A549 (cell line): Measurements from ENCODE around the gene PRKCZ. TPM values are rescaled to one million over a fixed set of nuclear protein-coding genes. Genes with fewer than 3 reads are reported as not detected.

Experiments
- ATAC-seq, 2 experiments: fragments of 200-7000 bp in 1 of 2; fragments of >200 bp in 1 of 2; cut with Nextera tagmentation in 1 of 2; cut with Tn5 transposase in 1 of 2; 3 replicates each; pipeline versions ENCODE4 v1.8.0 to v1.9.1; 2018 to 2020; ENCODE audit warnings: mild to moderate bottlenecking in 1 of 2, moderate library complexity in 1 of 2
- CTCF ChIA-PET: fragments of 300-600 bp; sonication (Branson Sonifier 250); formaldehyde crosslinking; extraction: SDS; loops from one replicate; lab custom pipeline; 2021; ENCODE audit warnings: antibody characterized with exemption, inconsistent platforms; lab: Yijun Ruan, JAX
- POLR2A ChIA-PET: fragments of 350-600 bp; formaldehyde crosslinking; extraction: SDS; loops from one replicate; lab custom pipeline; 2021; ENCODE audit warnings: antibody characterized with exemption, inconsistent platforms; lab: Yijun Ruan, JAX
- DNase-seq, 2 experiments: peaks; one replicate each; pipeline versions ENCODE4 v3.0.0 to v3.0.0-alpha.2; 2011 to 2016; ENCODE audit warnings: low read depth in 1 of 2, low spot score in 1 of 2
- FAIRE-seq: peaks from 2 replicates; lab custom pipeline; 2011; peaks lifted over from hg19 to GRCh38; lab: Jason Lieb, UNC
- H3K27ac ChIP-seq, 2 experiments: fragments of >200 bp; sonication (Bioruptor Twin); formaldehyde crosslinking; 3 replicates each; pipeline ENCODE4 v1.5.1; 2016 to 2017
- H3K4me1 ChIP-seq: fragments of >200 bp; sonication (Bioruptor Twin); formaldehyde crosslinking; 3 replicates; pipeline ENCODE4 v1.6.1; 2016
- H3K4me2 ChIP-seq: fragments of >200 bp; sonication (Bioruptor Twin); formaldehyde crosslinking; 3 replicates; pipeline ENCODE4 v1.6.1; 2016
- H3K4me3 ChIP-seq: fragments of >200 bp; sonication (Bioruptor Twin); formaldehyde crosslinking; 3 replicates; pipeline ENCODE4 v1.5.1; 2016
- H3K9me3 ChIP-seq: fragments of >200 bp; sonication (Bioruptor Twin); formaldehyde crosslinking; 3 replicates; pipeline ENCODE4 v1.6.1; 2016
- BCL3 ChIP-seq: fragments of >200 bp; sonication (Bioruptor Twin); formaldehyde crosslinking; IDR thresholded peaks from 3 replicates; pipeline ENCODE4 v1.6.1; 2016
- BHLHE40 ChIP-seq: IDR thresholded peaks from 2 replicates; pipeline ENCODE4 v1.6.1; 2012; ENCODE audit warnings: low read depth, low read length, inconsistent platforms
- CHD2 ChIP-seq: fragments of 150-350 bp; IDR thresholded peaks from 2 replicates; pipeline ENCODE4 v1.6.1; 2014; ENCODE audit warnings: low read length; ENCODE audit not compliant: partially characterized antibody
- E2F6 ChIP-seq: IDR thresholded peaks from 2 replicates; pipeline ENCODE4 v1.6.1; 2012; ENCODE audit warnings: low read depth, borderline replicate concordance
- EHMT2 ChIP-seq: fragments of 200-600 bp; sonication (generic); IDR thresholded peaks from 2 replicates; pipeline ENCODE4 v1.6.1; 2016; ENCODE audit warnings: antibody characterized with exemption, low read depth, mild to moderate bottlenecking, moderate library complexity
- ESRRA ChIP-seq: fragments of 150-350 bp; IDR thresholded peaks from 2 replicates; pipeline ENCODE4 v1.6.1; 2014; ENCODE audit warnings: mild to moderate bottlenecking, low read length, borderline replicate concordance
- FOSB ChIP-seq: fragments of 250-450 bp; sonication (Bioruptor Pico); IDR thresholded peaks from 2 replicates; pipeline ENCODE4 v1.5.0; 2020; ENCODE audit warnings: mild to moderate bottlenecking, moderate library complexity
- HDAC2 ChIP-seq: fragments of 200-600 bp; sonication (generic); IDR thresholded peaks from 2 replicates; pipeline ENCODE4 v1.6.1; 2016
- HMGXB4 ChIP-seq: fragments of 250-450 bp; sonication (Bioruptor Pico); IDR thresholded peaks from 2 replicates; pipeline ENCODE4 v1.5.0; 2021; ENCODE audit warnings: mild to moderate bottlenecking, moderate library complexity, borderline replicate concordance
- HOXA7 ChIP-seq: fragments of 250-450 bp; sonication (Bioruptor Pico); IDR thresholded peaks from 2 replicates; pipeline ENCODE4 v1.5.0; 2020; ENCODE audit warnings: mild to moderate bottlenecking, moderate library complexity
- HOXB5 ChIP-seq: fragments of 250-450 bp; sonication (Bioruptor Pico); IDR thresholded peaks from 2 replicates; pipeline ENCODE4 v1.5.0; 2020; ENCODE audit warnings: mild to moderate bottlenecking, moderate library complexity
- JUN ChIP-seq, 2 experiments: fragments of >200 bp; sonication (Bioruptor Twin); formaldehyde crosslinking; IDR thresholded peaks; 2 replicates in 1 of 2; 3 replicates in 1 of 2; pipeline ENCODE4 v1.6.1; 2016 to 2017
- KDM1A ChIP-seq: fragments of 200-600 bp; sonication (generic); IDR thresholded peaks from 2 replicates; pipeline ENCODE4 v1.6.1; 2016; ENCODE audit warnings: low read depth, mild to moderate bottlenecking
- MAX ChIP-seq: IDR thresholded peaks from 2 replicates; pipeline ENCODE4 v1.6.1; 2012
- MAZ ChIP-seq: fragments of 150-350 bp; IDR thresholded peaks from 2 replicates; pipeline ENCODE4 v1.6.1; 2014; ENCODE audit warnings: antibody characterized with exemption, low read depth, low read length, borderline replicate concordance
- NR3C1 ChIP-seq: fragments of >200 bp; sonication (Bioruptor Twin); formaldehyde crosslinking; IDR thresholded peaks from 3 replicates; pipeline ENCODE4 v1.6.1; 2017
- PBX3 ChIP-seq: IDR thresholded peaks from 2 replicates; pipeline ENCODE4 v1.6.1; 2012
- POLR2A ChIP-seq: IDR thresholded peaks from 2 replicates; pipeline ENCODE4 v1.6.1; 2012; ENCODE audit warnings: mild to moderate bottlenecking, low read length
- RAD21 ChIP-seq, 2 experiments: fragments of >200 bp in 1 of 2; sonication (Bioruptor Twin) in 1 of 2; formaldehyde crosslinking in 1 of 2; IDR thresholded peaks in 1 of 2; conservative IDR thresholded peaks in 1 of 2; 2 replicates in 1 of 2; 3 replicates in 1 of 2; pipeline ENCODE4 v1.6.1; 2012 to 2018; ENCODE audit warnings: inconsistent platforms in 1 of 2
- RFX5 ChIP-seq: fragments of 450-650 bp; IDR thresholded peaks from 2 replicates; pipeline ENCODE4 v1.7.1; 2014; ENCODE audit warnings: antibody characterized with exemption, mild to moderate bottlenecking, moderate library complexity
- SMC3 ChIP-seq: fragments of >200 bp; sonication (Bioruptor Twin); formaldehyde crosslinking; IDR thresholded peaks from 3 replicates; pipeline ENCODE4 v1.6.1; 2018; ENCODE audit warnings: inconsistent platforms
- SREBF2 ChIP-seq: fragments of 450-650 bp; IDR thresholded peaks from 2 replicates; pipeline ENCODE4 v1.6.1; 2014; ENCODE audit warnings: mild to moderate bottlenecking, moderate library complexity
- ZNF302 ChIP-seq: fragments of 250-450 bp; sonication (Bioruptor Pico); IDR thresholded peaks from 2 replicates; pipeline ENCODE4 v1.9.0; 2021; ENCODE audit warnings: inconsistent platforms, mild to moderate bottlenecking, moderate library complexity
- ZSCAN20 ChIP-seq: fragments of 250-450 bp; sonication (Bioruptor Pico); IDR thresholded peaks from 2 replicates; pipeline ENCODE4 v1.8.0; 2022; ENCODE audit warnings: mild to moderate bottlenecking, moderate library complexity
- WGBS: methylation state at CpG from one replicate; pipeline ENCODE4 v1.1.6; 2017; ENCODE audit errors: missing lambda C conversion rate; 5-methylcytosine and 5-hydroxymethylcytosine counted together
- polyA plus RNA-seq, 4 experiments: library from polyadenylated mRNA; depleted of rRNA in 3 of 4; stranded (reverse); fragments of >200 nt; fragmentation: RNase III in 1 of 4; extraction: RNeasy Plus Mini Kit Qiagen cat#74134 plus additional on column Dnase treatment in 1 of 4; gene quantifications; 2 replicates in 3 of 4; 3 replicates in 1 of 4; pipeline ENCODE4 v1.2.3, GENCODE V29; 2011 to 2017

The PRKCZ gene
- polyA plus RNA-seq, 2 of the 4 experiments (the other 2 are of a cell fraction) = 9.5 to 9.8 TPM

GRCh38 chr1:2228157-2228594 lies 178.0 kb downstream of the PRKCZ start, which contains the start of gene SKI:
TSS of gene SKI (plus strand) at chr1:2228319. CDS start at chr1:2228767, 448 bp downstream.
- H3K27ac ChIP-seq = peak within 1 kb of the TSS; percentile 100
- H3K4me1 ChIP-seq = peaks cover 35% of the 10 kb centered on the region
- ATAC-seq = no peak
- POLR2A ChIA-PET = interaction anchor here (1.0 to 1.3 kb wide), 3 partner anchors 15 to 163 kb away, joined by 3 to 9 read pairs (median 4); partner anchors contain the start of genes MORN1 and RER1
- no peak for DNase-seq
- H3K9me3 ChIP-seq = no peaks in the 10 kb centered on the region
- FAIRE-seq = no peak
- peak within 1 kb of the TSS; percentile 98 for H3K4me3 ChIP-seq
- WGBS = no CpG with 5 or more reads among the region's 100 CpGs
- TF ChIP-seq HOXB5 (CRISPR knock-in tag) = no peak
- no peak for TF ChIP-seq CHD2
- TF ChIP-seq SREBF2 = no peak
- no peak for TF ChIP-seq MAZ
- TF ChIP-seq HMGXB4 (CRISPR knock-in tag) = no peak
- H3K4me2 ChIP-seq = peak within 1 kb of the TSS; percentile 99
- CTCF ChIA-PET = interaction anchor here (1.0 to 7.6 kb wide), 5 partner anchors 8 to 86 kb away, joined by 3 to 49 read pairs (median 11); partner anchors contain the start of gene FAAP20

GRCh38 chr1:2228694-2229036 lies 178.5 kb downstream of the PRKCZ start:
- H3K27ac ChIP-seq = peak overlapping the region; percentile 76 to 83
- H3K9me3 ChIP-seq = no peaks in the 10 kb centered on the region
- ChIA-PET CTCF (interaction anchor here (1.1 to 7.6 kb wide), 7 partner anchors 16 to 156 kb away, joined by 3 to 49 read pairs (median 5); partner anchors contain the start of gene FAAP20), POLR2A (interaction anchor here (1.0 to 3.0 kb wide), 4 partner anchors 16 to 163 kb away, joined by 4 to 8 read pairs (median 4); partner anchors contain the start of genes FAAP20, MORN1 and RER1)
- no peak for ATAC-seq
- TF ChIP-seq BHLHE40 (no peak), SMC3 (no peak)
- peaks cover 40% of the 10 kb centered on the region for H3K4me1 ChIP-seq
- no peak for FAIRE-seq
- no CpG with 5 or more reads among the region's 50 CpGs for WGBS
- H3K4me2 ChIP-seq = peak overlapping the region; percentile 97
- peak in 1 of 2 experiments; percentile 23 for DNase-seq
- H3K4me3 ChIP-seq = peak overlapping the region; percentile 67

- ChIA-PET CTCF (interaction anchor here (1.1 to 7.6 kb wide), 7 partner anchors 17 to 155 kb away, joined by 3 to 49 read pairs (median 5); partner anchors contain the start of gene FAAP20), POLR2A (interaction anchor here (0.6 to 3.0 kb wide), 5 partner anchors 17 to 162 kb away, joined by 3 to 8 read pairs (median 4); partner anchors contain the start of genes FAAP20, MORN1 and RER1)
- FAIRE-seq = no peak
- 15% methylated on average over 12 of the region's 77 CpGs for WGBS
- Histone ChIP-seq H3K9me3 (no peaks in the 10 kb centered on the region), H3K27ac (peak overlapping the region; percentile 76 to 83), H3K4me3 (peak overlapping the region; percentile 67), H3K4me2 (peak overlapping the region; percentile 97), H3K4me1 (peaks cover 46% of the 10 kb centered on the region)
- ATAC-seq = peak; percentile 11 to 26; a peak in 3 of 6 replicates
- peak in 1 of 2 experiments; percentile 68 for DNase-seq
- TF ChIP-seq MAX (peak; percentile 72), RAD21 (conservative IDR thresholded peaks at IDR 0.05 in 1 of 2, IDR thresholded peaks at IDR 0.05 in 1 of 2) (peak in 1 of 2 experiments; percentile 13; a peak in 1 of 5 replicates), POLR2A (no peak), ZNF302 (CRISPR knock-in tag) (no peak), ZSCAN20 (no peak), MAZ (no peak), HDAC2 (no peak), SMC3 (no peak), E2F6 (peak; percentile 58; the same call in 1 of the 2 replicates), HOXA7 (CRISPR knock-in tag) (no peak), RFX5 (no peak), EHMT2 (no peak), BCL3 (no peak), FOSB (CRISPR knock-in tag) (no peak), ESRRA (no peak), KDM1A (no peak), JUN (IDR thresholded peaks at IDR 0.05) (no peak), NR3C1 (no peak), PBX3 (no peak), HMGXB4 (CRISPR knock-in tag) (no peak)
These were observed 179.0 kb downstream of the PRKCZ start for GRCh38 chr1:2229037-2229864.
